Vagina (tissue), 2 donors: ENCODE measurements around the gene ADCY5. TPM values are rescaled to one million over a fixed set of nuclear protein-coding genes. Genes with fewer than 3 reads are reported as not detected.

ENCODE experiments used
- DNase-seq, 2 donors: peaks; one replicate each; pipeline ENCODE4 v3.0.0-alpha.2; 2017; ENCODE audit errors: extremely low spot score in 2 of 2
- H3K27ac ChIP-seq: fragments of 200-600 bp; sonication (generic); one replicate; pipeline ENCODE4 v1.5.1; 2019
- H3K27me3 ChIP-seq: fragments of 200-600 bp; sonication (generic); one replicate; pipeline ENCODE4 v1.5.1; 2019
- H3K36me3 ChIP-seq, 2 donors: fragments of 200-600 bp; sonication (generic); one replicate each; pipeline ENCODE4 v1.5.1; 2017 to 2019
- H3K4me1 ChIP-seq: fragments of 200-600 bp; sonication (generic); one replicate; pipeline ENCODE4 v1.5.1; 2019
- H3K4me3 ChIP-seq, 2 donors: fragments of 200-600 bp; sonication (generic); 1 replicate in 1 of 2; 2 replicates in 1 of 2; pipeline ENCODE4 v1.5.1; 2016 to 2019
- H3K9me3 ChIP-seq: fragments of 200-600 bp; sonication (generic); one replicate; pipeline ENCODE4 v1.5.1; 2019
- POLR2A ChIP-seq, 2 donors: fragments of 450-650 bp; IDR thresholded peaks; one replicate each; pipeline ENCODE4 v1.6.1; 2017; ENCODE audit warnings: antibody characterized with exemption in 2 of 2, mild to moderate bottlenecking in 2 of 2, moderate library complexity in 2 of 2
- POLR2AphosphoS5 ChIP-seq, 2 donors: sonication (generic); formaldehyde crosslinking; IDR thresholded peaks; one replicate each; pipeline ENCODE4 v1.9.0; 2017; ENCODE audit warnings: antibody characterized with exemption in 2 of 2, mild to moderate bottlenecking in 2 of 2, low read depth in 1 of 2; ENCODE audit not compliant: insufficient read depth in 1 of 2
- intact Hi-C: fragments of 100-400 bp; cut with DNase I; formaldehyde crosslinking; loops from one replicate; pipeline ENCODE4 v1.15.1; 2023
- total RNA-seq: library from RNA; depleted of rRNA; stranded (reverse); fragments of >200 nt; gene quantifications from one replicate; pipeline ENCODE4 v1.2.3, GENCODE V29; 2016
- TF ChIP-seq, protein P1 (sequence below), 3 experiments: fragments of 450-650 bp in 2 of 3; fragments of 200-600 bp in 1 of 3; sonication (generic) in 1 of 3; IDR thresholded peaks; one replicate each; pipeline ENCODE4 v1.5.1; 2017 to 2019; ENCODE audit warnings: antibody characterized with exemption in 3 of 3, mild to moderate bottlenecking in 2 of 3, moderate library complexity in 2 of 3

ADCY5 gene
- total RNA-seq, 1 donor from 2014 or later, result 16.7 TPM

DNA sequence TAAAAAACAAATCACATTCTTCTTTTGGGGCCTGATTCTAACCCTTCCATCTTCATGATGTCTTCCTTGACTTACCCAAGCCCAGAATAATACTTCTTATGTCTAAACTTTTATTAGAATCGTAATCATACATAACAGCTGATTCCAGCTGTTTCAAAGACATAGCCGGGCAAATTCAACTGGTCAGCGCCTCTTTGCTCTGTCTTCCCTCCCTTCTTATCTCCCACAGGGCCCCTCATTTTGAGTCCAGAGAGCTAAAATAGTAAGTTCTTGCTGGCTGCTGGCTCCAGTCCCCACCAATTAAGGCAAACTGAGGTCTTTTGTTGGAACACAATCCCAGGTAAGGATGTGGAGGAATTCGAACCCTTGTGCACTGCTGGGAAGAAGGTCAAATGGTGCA is 108.6 kb downstream of the ADCY5 start:
- Histone ChIP-seq H3K36me3 (no peaks in the 10 kb centered on the region), H3K27me3 (no peaks in the 10 kb centered on the region), H3K9me3 (no peaks in the 10 kb centered on the region), H3K4me1 (no peaks in the 10 kb centered on the region), H3K4me3 (no peak overlapping the region), H3K27ac (no peak overlapping the region)
- TF ChIP-seq, protein P1, sequence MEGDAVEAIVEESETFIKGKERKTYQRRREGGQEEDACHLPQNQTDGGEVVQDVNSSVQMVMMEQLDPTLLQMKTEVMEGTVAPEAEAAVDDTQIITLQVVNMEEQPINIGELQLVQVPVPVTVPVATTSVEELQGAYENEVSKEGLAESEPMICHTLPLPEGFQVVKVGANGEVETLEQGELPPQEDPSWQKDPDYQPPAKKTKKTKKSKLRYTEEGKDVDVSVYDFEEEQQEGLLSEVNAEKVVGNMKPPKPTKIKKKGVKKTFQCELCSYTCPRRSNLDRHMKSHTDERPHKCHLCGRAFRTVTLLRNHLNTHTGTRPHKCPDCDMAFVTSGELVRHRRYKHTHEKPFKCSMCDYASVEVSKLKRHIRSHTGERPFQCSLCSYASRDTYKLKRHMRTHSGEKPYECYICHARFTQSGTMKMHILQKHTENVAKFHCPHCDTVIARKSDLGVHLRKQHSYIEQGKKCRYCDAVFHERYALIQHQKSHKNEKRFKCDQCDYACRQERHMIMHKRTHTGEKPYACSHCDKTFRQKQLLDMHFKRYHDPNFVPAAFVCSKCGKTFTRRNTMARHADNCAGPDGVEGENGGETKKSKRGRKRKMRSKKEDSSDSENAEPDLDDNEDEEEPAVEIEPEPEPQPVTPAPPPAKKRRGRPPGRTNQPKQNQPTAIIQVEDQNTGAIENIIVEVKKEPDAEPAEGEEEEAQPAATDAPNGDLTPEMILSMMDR (IDR thresholded peaks at IDR 0.05), result no peak
- TF ChIP-seq POLR2A (IDR thresholded peaks at IDR 0.05) (no peak), POLR2AphosphoS5 (IDR thresholded peaks at IDR 0.05; ENCODE audit: insufficient read depth in 1 of 2, low read depth in 1 of 2) (no peak)
- no peak for DNase-seq
- intact Hi-C loops, result no loop called here

DNA sequence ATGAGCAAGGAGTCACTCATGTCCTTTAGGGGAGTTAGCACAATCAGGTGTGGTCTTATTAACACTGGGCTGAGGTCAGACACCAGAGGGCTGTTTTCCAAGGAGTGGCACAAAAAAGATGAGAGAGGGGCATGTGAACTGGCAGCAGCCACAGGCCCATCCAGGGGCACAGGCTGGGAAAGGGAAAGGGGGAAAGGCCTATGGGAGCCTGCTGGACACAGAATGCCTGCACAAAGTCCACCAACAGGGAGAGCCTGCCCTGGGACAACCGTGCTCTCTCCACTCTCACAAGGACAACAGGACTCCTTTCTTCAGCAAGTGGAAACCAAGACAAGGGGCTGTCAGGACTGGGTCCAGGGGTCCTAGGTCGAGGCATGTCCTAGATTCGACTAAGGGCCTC is 109.6 kb downstream of the ADCY5 start:
- no peaks in the 10 kb centered on the region for H3K36me3 ChIP-seq
- H3K27ac ChIP-seq, result no peak overlapping the region
- no peak for DNase-seq
- H3K4me1 ChIP-seq, result no peaks in the 10 kb centered on the region
- no peaks in the 10 kb centered on the region for H3K9me3 ChIP-seq
- no peaks in the 10 kb centered on the region for H3K27me3 ChIP-seq
- TF ChIP-seq, protein P1 (IDR thresholded peaks at IDR 0.05), result no peak
- TF ChIP-seq POLR2AphosphoS5 (IDR thresholded peaks at IDR 0.05; ENCODE audit: insufficient read depth in 1 of 2, low read depth in 1 of 2), result no peak
- no peak for TF ChIP-seq POLR2A (IDR thresholded peaks at IDR 0.05)
- no peak overlapping the region for H3K4me3 ChIP-seq
- intact Hi-C loops, result loop anchor here (5.0 kb wide), 1 partner anchor 1588 kb away; no protein-coding TSS in a partner anchor

DNA sequence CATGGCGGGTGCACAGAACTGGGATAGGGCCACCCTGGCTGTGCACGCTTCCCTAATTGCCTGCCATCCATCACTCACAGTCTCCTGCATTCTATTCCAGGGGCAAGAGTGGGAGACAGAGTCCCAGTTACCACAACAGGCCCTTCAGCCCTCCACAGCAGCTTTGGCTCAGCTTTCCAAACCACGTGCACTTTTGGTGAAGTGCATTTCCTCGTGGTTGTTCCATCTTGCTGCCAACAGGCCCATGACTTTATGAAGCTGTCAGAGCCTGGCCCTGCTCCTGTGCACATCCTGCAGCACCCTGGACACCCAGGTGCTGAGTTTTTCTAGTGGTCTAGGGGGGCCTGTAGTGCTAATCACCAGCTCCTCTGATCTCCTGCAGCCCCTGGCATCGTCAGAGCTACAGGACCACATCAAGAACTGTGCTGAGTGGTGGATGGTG is 110.2 kb downstream of the ADCY5 start:
- Histone ChIP-seq H3K36me3 (no peaks in the 10 kb centered on the region), H3K4me3 (no peak overlapping the region), H3K9me3 (no peaks in the 10 kb centered on the region), H3K27me3 (no peaks in the 10 kb centered on the region), H3K27ac (no peak overlapping the region), H3K4me1 (no peaks in the 10 kb centered on the region)
- intact Hi-C loops, result loop anchor here (5.0 kb wide), 1 partner anchor 1589 kb away; no protein-coding TSS in a partner anchor
- no peak for TF ChIP-seq POLR2AphosphoS5 (IDR thresholded peaks at IDR 0.05; ENCODE audit: insufficient read depth in 1 of 2, low read depth in 1 of 2)
- TF ChIP-seq, protein P1 (IDR thresholded peaks at IDR 0.05), result no peak
- no peak for TF ChIP-seq POLR2A (IDR thresholded peaks at IDR 0.05)
- no peak for DNase-seq

DNA sequence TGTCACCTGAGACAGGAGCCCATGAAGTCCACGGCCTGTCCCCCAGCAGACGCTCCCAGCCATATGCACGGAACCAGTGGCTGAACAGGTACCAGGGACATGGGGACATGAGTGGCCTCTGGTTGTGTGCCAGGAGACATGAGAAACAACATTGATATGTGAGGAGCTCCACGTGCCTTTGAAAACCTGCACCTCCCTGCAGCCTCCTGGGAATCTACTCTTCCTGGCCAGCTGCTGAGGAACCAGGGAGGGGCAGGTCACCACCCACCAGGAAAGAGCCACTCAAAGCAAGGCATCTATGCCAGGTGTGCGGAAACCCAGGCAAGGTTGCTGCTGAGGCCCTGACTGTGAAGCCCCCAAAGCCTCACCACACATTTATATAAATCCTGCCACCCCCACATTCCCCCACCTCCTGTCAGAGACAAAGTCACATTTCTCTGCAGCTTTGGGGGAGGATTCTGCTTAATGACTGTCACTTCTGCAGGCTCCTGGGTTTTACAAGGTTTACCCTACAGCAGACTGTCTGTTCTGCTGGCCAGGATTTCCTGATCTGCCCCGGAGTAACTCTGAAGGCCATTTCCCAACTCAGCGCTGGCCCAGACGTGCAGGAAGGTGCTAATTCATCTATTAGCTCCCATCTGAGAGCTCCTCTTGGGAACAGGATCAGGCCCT is 110.8 kb downstream of the ADCY5 start:
- Histone ChIP-seq H3K4me1 (no peaks in the 10 kb centered on the region), H3K27me3 (no peaks in the 10 kb centered on the region), H3K36me3 (no peaks in the 10 kb centered on the region), H3K27ac (no peak overlapping the region), H3K9me3 (no peaks in the 10 kb centered on the region), H3K4me3 (no peak overlapping the region)
- intact Hi-C loops, result loop anchor here (5.0 kb wide), 1 partner anchor 1589 kb away; no protein-coding TSS in a partner anchor
- no peak for DNase-seq
- no peak for TF ChIP-seq POLR2AphosphoS5 (IDR thresholded peaks at IDR 0.05; ENCODE audit: insufficient read depth in 1 of 2, low read depth in 1 of 2)
- TF ChIP-seq, protein P1 (IDR thresholded peaks at IDR 0.05), result no peak
- no peak for TF ChIP-seq POLR2A (IDR thresholded peaks at IDR 0.05)

DNA sequence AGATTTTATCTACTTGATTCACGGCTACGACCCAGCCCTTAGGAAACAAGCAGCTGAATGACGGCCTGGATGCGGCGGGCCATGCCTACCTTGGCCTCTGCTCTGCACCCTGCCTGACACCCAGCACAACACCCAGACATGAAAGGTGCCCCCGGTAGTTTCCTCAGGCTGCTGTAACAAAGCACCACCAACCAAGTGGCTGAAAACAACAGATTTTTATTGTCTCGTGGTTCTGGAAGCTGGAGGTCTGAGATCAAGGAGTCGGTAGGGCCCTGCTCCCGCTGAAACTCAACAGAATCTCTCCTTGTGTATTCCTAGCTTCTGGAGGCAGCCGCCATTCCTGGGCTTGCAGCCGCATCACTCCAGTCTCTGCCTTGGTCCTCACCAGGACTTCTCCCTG is 111.7 kb downstream of the ADCY5 start:
- Histone ChIP-seq H3K36me3 (no peaks in the 10 kb centered on the region), H3K4me1 (no peaks in the 10 kb centered on the region), H3K27me3 (no peaks in the 10 kb centered on the region), H3K4me3 (no peak overlapping the region), H3K9me3 (no peaks in the 10 kb centered on the region), H3K27ac (no peak overlapping the region)
- intact Hi-C loops, result loop anchor here (5.0 kb wide), 1 partner anchor 1590 kb away; no protein-coding TSS in a partner anchor
- DNase-seq, result no peak
- TF ChIP-seq POLR2AphosphoS5 (IDR thresholded peaks at IDR 0.05; ENCODE audit: insufficient read depth in 1 of 2, low read depth in 1 of 2), result no peak
- no peak for TF ChIP-seq POLR2A (IDR thresholded peaks at IDR 0.05)
- TF ChIP-seq, protein P1 (IDR thresholded peaks at IDR 0.05), result no peak
